Osteocyte (in vitro differentiated cells): Measurements from ENCODE around the gene NSUN2. TPM values are rescaled to one million over a fixed set of nuclear protein-coding genes. Genes with fewer than 3 reads are reported as not detected.

Experiments used
- DNase-seq: peaks from one replicate; pipeline ENCODE4 v3.0.0; 2021; ENCODE audit warnings: mixed read lengths; ENCODE audit not compliant: unreplicated experiment; ENCODE audit errors: extremely low spot score
- H3K27ac Mint-ChIP-seq: one replicate; pipeline ENCODE4 v1.8.0; 2021; ENCODE audit warnings: mild to moderate bottlenecking, mixed read lengths; ENCODE audit not compliant: unreplicated experiment
- H3K27me3 Mint-ChIP-seq: one replicate; pipeline ENCODE4 v1.8.0; 2021; ENCODE audit warnings: mixed read lengths; ENCODE audit not compliant: unreplicated experiment
- H3K36me3 Mint-ChIP-seq: one replicate; pipeline ENCODE4 v1.8.0; 2021; ENCODE audit warnings: mixed read lengths; ENCODE audit not compliant: unreplicated experiment
- H3K4me1 Mint-ChIP-seq: one replicate; pipeline ENCODE4 v1.8.0; 2021; ENCODE audit warnings: mixed read lengths; ENCODE audit not compliant: unreplicated experiment
- H3K4me3 Mint-ChIP-seq: one replicate; pipeline ENCODE4 v1.8.0; 2021; ENCODE audit warnings: mild to moderate bottlenecking, moderate library complexity, mixed read lengths; ENCODE audit not compliant: unreplicated experiment
- H3K9me3 Mint-ChIP-seq: one replicate; pipeline ENCODE4 v1.8.0; 2021; ENCODE audit warnings: mixed read lengths; ENCODE audit not compliant: unreplicated experiment
- CTCF ChIP-seq: fragments of 200-600 bp; sonication (generic); IDR thresholded peaks from 2 replicates; pipeline ENCODE4 v1.5.0; 2021; ENCODE audit warnings: antibody characterized with exemption, mild to moderate bottlenecking, moderate library complexity
- total RNA-seq: library from RNA; stranded (reverse); gene quantifications from 2 replicates; pipeline ENCODE4 v1.2.1, GENCODE V29; 2021

The NSUN2 gene
- total RNA-seq, 1 donor from 2014 or later: 48.7 TPM

GRCh38 chr5:6607559-6607936 is 25.3 kb downstream of the NSUN2 start:
- Mint-ChIP-seq H3K27ac (no peak overlapping the region), H3K4me1 (no peaks in the 10 kb centered on the region), H3K36me3 (peaks cover 61% of the 10 kb centered on the region), H3K4me3 (no peak overlapping the region), H3K9me3 (no peaks in the 10 kb centered on the region), H3K27me3 (no peaks in the 10 kb centered on the region)
- TF ChIP-seq CTCF: no peak
- no peak for DNase-seq

GRCh38 chr5:6606884-6607558 is 25.8 kb downstream of the NSUN2 start:
- H3K4me3 Mint-ChIP-seq: no peak overlapping the region
- peaks cover 56% of the 10 kb centered on the region for H3K36me3 Mint-ChIP-seq
- peak; percentile 32 for DNase-seq
- no peak for TF ChIP-seq CTCF
- no peaks in the 10 kb centered on the region for H3K9me3 Mint-ChIP-seq
- H3K4me1 Mint-ChIP-seq: no peaks in the 10 kb centered on the region
- no peak overlapping the region for H3K27ac Mint-ChIP-seq
- H3K27me3 Mint-ChIP-seq: no peaks in the 10 kb centered on the region

- Mint-ChIP-seq H3K36me3 (peaks cover 68% of the 10 kb centered on the region), H3K27me3 (no peaks in the 10 kb centered on the region), H3K4me1 (no peaks in the 10 kb centered on the region), H3K4me3 (no peak overlapping the region), H3K9me3 (no peaks in the 10 kb centered on the region), H3K27ac (no peak overlapping the region)
- TF ChIP-seq CTCF: no peak
- DNase-seq: no peak
Observed at GRCh38 chr5:6604946-6605345, 27.9 kb downstream of the NSUN2 start.

- no peaks in the 10 kb centered on the region for H3K9me3 Mint-ChIP-seq
- H3K4me1 Mint-ChIP-seq: no peaks in the 10 kb centered on the region
- TF ChIP-seq CTCF: no peak
- peaks cover 63% of the 10 kb centered on the region for H3K36me3 Mint-ChIP-seq
- H3K4me3 Mint-ChIP-seq: no peak overlapping the region
- H3K27me3 Mint-ChIP-seq: no peaks in the 10 kb centered on the region
- H3K27ac Mint-ChIP-seq: no peak overlapping the region
- DNase-seq: no peak
Observed at GRCh38 chr5:6604341-6604740, 28.5 kb downstream of the NSUN2 start.

GRCh38 chr5:6603643-6604042 is 29.2 kb downstream of the NSUN2 start:
- no peaks in the 10 kb centered on the region for H3K27me3 Mint-ChIP-seq
- no peaks in the 10 kb centered on the region for H3K4me1 Mint-ChIP-seq
- H3K36me3 Mint-ChIP-seq: peaks cover 61% of the 10 kb centered on the region
- no peak overlapping the region for H3K27ac Mint-ChIP-seq
- no peaks in the 10 kb centered on the region for H3K9me3 Mint-ChIP-seq
- no peak for TF ChIP-seq CTCF
- no peak for DNase-seq
- no peak overlapping the region for H3K4me3 Mint-ChIP-seq
